MM.1S (cell line): ENCODE data around the gene CAPN15.

Source experiments
- CTCF ChIP-seq: fragments of 300-600 bp; sonication (generic); IDR thresholded peaks from 2 replicates; pipeline ENCODE4 v1.5.1; 2016; ENCODE audit warnings: antibody characterized with exemption, low read length, mixed read lengths
- EZH2phosphoT487 ChIP-seq: fragments of 300-600 bp; sonication (generic); IDR thresholded peaks from 2 replicates; pipeline ENCODE4 v1.6.1; 2018; ENCODE audit warnings: antibody characterized with exemption, low read length

GRCh38 chr16:600781-601180 is 73.3 kb downstream of the CAPN15 start:
- TF ChIP-seq CTCF = no peak
- TF ChIP-seq EZH2phosphoT487 = no peak
